ENCODE measurements around the gene ZFP1. TPM values are rescaled to one million over a fixed set of nuclear protein-coding genes. Genes with fewer than 3 reads are reported as not detected.

Gene ZFP1
- total RNA-seq, 2 experiments from 2014 or later = 23.9 to 25.0 TPM

DNA sequence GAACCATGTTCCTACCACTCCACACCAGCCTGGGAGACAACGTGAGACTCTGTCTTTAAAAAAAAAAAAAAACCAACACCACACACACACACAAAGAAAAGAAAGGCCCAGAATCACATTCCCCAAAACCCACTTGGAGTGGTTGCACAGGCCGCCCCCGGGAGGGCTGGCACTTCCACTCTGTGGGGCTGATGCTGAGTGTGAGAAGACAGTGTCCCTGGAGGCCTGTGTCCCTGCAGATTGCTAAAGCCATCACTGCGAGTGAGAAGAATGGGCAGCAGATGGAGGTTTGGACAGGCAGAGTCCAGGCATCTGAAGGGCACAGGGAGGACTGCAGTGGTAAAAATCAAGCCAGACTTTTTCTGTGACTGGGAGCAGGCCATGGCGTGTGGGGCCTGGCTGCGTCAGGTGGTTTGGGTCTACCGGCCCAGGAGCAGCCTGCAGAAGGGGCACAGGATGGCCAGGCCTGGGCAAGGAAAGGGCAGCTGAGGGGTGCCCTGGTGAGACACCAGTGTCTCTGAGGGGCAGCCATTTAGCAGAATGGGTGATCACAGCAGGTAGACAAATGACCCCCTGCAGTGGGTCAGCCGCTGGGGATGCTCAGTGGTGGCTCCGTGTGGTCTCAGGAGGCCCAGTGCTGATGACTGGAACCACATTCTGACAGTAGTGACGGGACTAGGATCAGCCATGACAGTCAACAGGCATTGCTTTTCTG, 45.6 kb downstream of the ZFP1 start:
- H3K9me2 ChIP-seq (ENCODE audit: insufficient read depth, low read length) = no peaks in the 10 kb centered on the region
- H3K4me2 ChIP-seq (ENCODE audit: low read length) = no peak overlapping the region
- no peaks in the 10 kb centered on the region for H3K79me2 ChIP-seq (ENCODE audit: insufficient read depth, low read depth, low read length)
- H3K27ac ChIP-seq (ENCODE audit: low read depth, low read length, poor library complexity, severe bottlenecking) = no peak overlapping the region
- no peaks in the 10 kb centered on the region for H3K36me3 ChIP-seq (ENCODE audit: insufficient read depth, low read length)
- no TSS peak for BruUV-seq (replicated peaks)
- H4K20me1 ChIP-seq (ENCODE audit: insufficient read depth, low read length) = no peaks in the 10 kb centered on the region
- no peak for TF ChIP-seq EZH2phosphoT487 (IDR thresholded peaks at IDR 0.05; ENCODE audit: borderline replicate concordance, low read depth, low read length)
- TF ChIP-seq, protein P1, sequence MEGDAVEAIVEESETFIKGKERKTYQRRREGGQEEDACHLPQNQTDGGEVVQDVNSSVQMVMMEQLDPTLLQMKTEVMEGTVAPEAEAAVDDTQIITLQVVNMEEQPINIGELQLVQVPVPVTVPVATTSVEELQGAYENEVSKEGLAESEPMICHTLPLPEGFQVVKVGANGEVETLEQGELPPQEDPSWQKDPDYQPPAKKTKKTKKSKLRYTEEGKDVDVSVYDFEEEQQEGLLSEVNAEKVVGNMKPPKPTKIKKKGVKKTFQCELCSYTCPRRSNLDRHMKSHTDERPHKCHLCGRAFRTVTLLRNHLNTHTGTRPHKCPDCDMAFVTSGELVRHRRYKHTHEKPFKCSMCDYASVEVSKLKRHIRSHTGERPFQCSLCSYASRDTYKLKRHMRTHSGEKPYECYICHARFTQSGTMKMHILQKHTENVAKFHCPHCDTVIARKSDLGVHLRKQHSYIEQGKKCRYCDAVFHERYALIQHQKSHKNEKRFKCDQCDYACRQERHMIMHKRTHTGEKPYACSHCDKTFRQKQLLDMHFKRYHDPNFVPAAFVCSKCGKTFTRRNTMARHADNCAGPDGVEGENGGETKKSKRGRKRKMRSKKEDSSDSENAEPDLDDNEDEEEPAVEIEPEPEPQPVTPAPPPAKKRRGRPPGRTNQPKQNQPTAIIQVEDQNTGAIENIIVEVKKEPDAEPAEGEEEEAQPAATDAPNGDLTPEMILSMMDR (conservative IDR thresholded peaks at IDR 0.05; ENCODE audit: low read length) = no peak
- no peaks in the 10 kb centered on the region for H3K4me1 ChIP-seq (ENCODE audit: insufficient read depth, low read length, poor library complexity, severe bottlenecking)
- ChIA-PET CTCF (ENCODE audit: unreplicated experiment) (no interaction called here), POLR2A (interaction anchor here (0.6 kb wide), 1 partner anchor 10 kb away, joined by 4 read pairs; no protein-coding TSS in a partner anchor)
- no peak for DNase-seq (ENCODE audit: low spot score)
- no peak overlapping the region for H2AFZ ChIP-seq (ENCODE audit: low read length)
- H3K9me3 ChIP-seq (ENCODE audit: low read length) = no peaks in the 10 kb centered on the region
- intact Hi-C loops (cut with micrococcal nuclease; ENCODE audit: unreplicated experiment) = no loop called here
- H3K4me3 ChIP-seq (ENCODE audit: low read depth, low read length, poor library complexity, severe bottlenecking) = no peak overlapping the region

DNA sequence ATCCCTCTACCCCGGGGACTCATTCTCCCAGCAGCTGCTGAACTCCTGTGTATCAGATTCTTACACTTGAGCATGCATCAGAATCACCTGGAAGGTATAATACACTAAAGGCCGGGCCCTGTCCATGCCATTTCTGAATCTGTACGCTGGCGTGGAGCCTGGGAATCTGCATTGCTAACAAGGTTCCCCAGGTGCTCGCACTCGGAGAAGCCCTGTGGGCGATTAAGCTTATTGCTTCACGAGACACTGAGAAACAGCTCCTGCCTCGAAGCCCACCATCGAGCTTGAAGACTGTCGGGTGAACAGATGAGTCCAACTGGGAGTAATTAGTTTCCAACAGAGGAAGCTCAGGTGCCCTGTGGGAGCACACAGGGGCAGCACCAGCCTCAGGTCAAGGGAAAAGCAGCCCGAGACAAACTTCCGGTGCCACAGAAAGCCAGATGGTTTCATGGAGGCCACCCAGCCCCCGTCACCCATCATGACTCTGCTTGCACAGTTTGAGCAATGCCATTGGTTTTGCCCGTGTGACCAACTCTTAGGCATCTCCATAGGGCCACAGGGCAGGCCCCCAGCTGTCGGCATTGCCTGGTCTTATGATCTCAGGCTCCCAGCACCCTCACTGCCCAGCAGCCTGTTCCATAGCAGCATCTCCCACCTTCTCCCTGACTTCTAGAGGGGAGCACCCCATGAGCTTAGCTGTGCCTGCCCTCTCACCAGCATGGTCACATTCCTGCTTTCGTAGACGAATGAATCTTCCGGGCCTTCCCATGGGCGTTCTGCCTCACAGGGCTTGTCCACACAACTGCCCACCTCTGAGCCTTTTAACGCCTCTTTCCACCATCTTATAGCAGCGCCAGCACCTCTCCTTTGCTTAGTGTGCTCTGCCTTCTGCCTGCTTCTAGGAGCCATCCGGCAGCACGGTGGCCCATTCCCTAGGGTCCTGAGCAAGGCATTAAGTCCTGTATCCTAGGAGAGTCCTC, 47.8 kb downstream of the ZFP1 start:
- Histone ChIP-seq H3K4me2 (ENCODE audit: low read length) (no peak overlapping the region), H3K4me1 (ENCODE audit: insufficient read depth, low read length, poor library complexity, severe bottlenecking) (peaks cover 3% of the 10 kb centered on the region), H3K4me3 (ENCODE audit: low read depth, low read length, poor library complexity, severe bottlenecking) (no peak overlapping the region), H3K79me2 (ENCODE audit: insufficient read depth, low read depth, low read length) (no peaks in the 10 kb centered on the region), H3K36me3 (ENCODE audit: insufficient read depth, low read length) (no peaks in the 10 kb centered on the region), H3K9me3 (ENCODE audit: low read length) (no peaks in the 10 kb centered on the region), H3K27ac (ENCODE audit: low read depth, low read length, poor library complexity, severe bottlenecking) (no peak overlapping the region), H4K20me1 (ENCODE audit: insufficient read depth, low read length) (no peaks in the 10 kb centered on the region), H2AFZ (ENCODE audit: low read length) (no peak overlapping the region), H3K9me2 (ENCODE audit: insufficient read depth, low read length) (no peaks in the 10 kb centered on the region)
- intact Hi-C loops (cut with micrococcal nuclease; ENCODE audit: unreplicated experiment) = loop anchor here (5.0 kb wide), 1 partner anchor 36 kb away; no protein-coding TSS in a partner anchor
- CTCF ChIA-PET (ENCODE audit: unreplicated experiment) = interaction anchor here (1.3 kb wide), 1 partner anchor 54 kb away, joined by 3 read pairs; no protein-coding TSS in a partner anchor
- BruUV-seq (replicated peaks) = no TSS peak
- TF ChIP-seq, protein P1 (conservative IDR thresholded peaks at IDR 0.05; ENCODE audit: low read length) = no peak
- TF ChIP-seq EZH2phosphoT487 (IDR thresholded peaks at IDR 0.05; ENCODE audit: borderline replicate concordance, low read depth, low read length) = no peak
- DNase-seq (ENCODE audit: low spot score) = no peak
- POLR2A ChIA-PET = no interaction called here
